ENCODE measurements around the gene LRRC4C. TPM values are rescaled to one million over a fixed set of nuclear protein-coding genes. Genes with fewer than 3 reads are reported as not detected.
"Not testable (repeated sequence)": the region's sequence is repeated elsewhere in the genome, so short reads cannot be mapped to it uniquely, and the experiment has no call there.

Gene LRRC4C
- total RNA-seq, 1 donor from 2014 or later: 1.2 TPM

GRCh38 chr11:41020259-41020658 lies 439.2 kb downstream of the LRRC4C start:
- no peak for DNase-seq (ENCODE audit: low spot score)

- not testable (repeated sequence) for DNase-seq (ENCODE audit: low spot score)
Observed at GRCh38 chr11:41019666-41020065, 439.8 kb downstream of the LRRC4C start.

- no peak for DNase-seq (ENCODE audit: low spot score)
Observed at GRCh38 chr11:41018224-41018623, 441.2 kb downstream of the LRRC4C start.

DNA sequence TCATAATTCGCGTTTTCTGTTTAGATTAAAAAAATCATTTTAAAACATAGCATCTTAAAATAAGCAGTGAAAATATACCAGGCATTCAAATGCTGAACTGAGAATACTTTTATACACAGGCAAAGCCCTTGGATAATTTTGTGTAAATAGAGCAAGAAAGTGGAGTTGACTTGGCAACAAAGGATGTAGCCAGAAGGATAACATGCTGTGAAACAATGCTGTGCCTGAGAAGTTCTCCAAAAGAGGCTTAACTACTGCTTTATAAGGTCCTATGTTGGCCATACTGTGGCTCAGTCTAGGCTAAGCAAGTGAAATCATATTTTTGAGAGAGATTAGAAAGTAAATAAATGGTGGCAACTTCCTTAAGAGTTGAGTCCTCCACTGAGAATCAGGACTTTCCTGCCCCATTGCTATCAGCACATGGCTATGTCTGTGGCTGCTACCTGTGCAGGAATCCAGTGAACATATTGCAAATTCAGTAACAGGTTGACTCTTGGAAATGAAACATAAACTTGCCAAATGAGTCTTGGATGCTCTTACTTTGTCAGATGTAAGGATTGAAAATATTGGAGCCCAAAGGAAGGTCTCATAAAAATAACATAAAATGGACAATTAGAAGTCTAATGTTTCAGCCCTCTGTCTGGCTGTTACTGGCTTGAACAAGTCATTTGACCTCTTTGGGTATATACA lies 448.9 kb downstream of the LRRC4C start:
- DNase-seq (ENCODE audit: low spot score): no peak

DNA sequence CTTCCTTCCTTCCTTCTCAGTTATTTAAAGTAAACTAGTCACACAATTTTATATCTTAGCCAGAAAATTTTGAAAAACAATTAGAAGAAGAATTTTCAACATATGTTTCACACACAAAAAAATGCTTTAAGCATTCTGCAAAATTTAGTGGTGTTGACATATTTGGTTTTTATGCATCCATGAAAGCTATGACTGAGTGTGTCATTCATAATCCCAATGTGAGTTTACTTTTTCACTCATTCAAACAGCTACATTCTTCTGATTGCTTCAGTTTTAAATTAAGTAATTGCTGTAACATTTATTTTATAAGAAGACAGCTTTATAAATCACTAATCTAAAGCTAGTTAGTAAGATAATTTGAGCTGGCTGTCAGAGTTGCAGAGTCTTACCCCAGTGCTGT lies 453.5 kb downstream of the LRRC4C start:
- no peak for DNase-seq (ENCODE audit: low spot score)

- peak; percentile 11 for DNase-seq (ENCODE audit: low spot score)
Observed at GRCh38 chr11:41003339-41004282, 455.8 kb downstream of the LRRC4C start.

GRCh38 chr11:40998920-40999319 lies 460.5 kb downstream of the LRRC4C start:
- DNase-seq (ENCODE audit: low spot score): no peak

- peak; percentile 12 for DNase-seq (ENCODE audit: low spot score)
Observed at GRCh38 chr11:40987776-40988435, 471.5 kb downstream of the LRRC4C start.

DNA sequence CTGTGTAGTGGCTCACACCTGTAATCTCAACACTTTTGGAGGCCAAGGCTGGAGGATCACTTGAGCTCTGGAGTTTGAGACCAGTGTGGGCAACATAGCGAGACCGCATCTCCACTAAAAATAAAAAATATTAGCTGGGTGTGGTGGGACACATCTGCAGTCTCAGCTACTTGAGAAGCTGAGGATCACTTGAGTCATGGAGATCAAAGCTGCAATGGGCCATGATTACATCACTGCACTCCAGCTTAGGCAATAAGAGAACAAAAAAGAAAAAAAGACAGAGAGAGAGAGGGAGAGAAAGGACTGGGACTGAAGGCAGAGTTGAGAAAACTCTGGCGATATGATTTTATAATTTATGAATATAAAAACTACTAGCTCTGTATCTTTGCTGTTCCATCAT lies 473.1 kb downstream of the LRRC4C start:
- DNase-seq (ENCODE audit: low spot score): no peak

DNA sequence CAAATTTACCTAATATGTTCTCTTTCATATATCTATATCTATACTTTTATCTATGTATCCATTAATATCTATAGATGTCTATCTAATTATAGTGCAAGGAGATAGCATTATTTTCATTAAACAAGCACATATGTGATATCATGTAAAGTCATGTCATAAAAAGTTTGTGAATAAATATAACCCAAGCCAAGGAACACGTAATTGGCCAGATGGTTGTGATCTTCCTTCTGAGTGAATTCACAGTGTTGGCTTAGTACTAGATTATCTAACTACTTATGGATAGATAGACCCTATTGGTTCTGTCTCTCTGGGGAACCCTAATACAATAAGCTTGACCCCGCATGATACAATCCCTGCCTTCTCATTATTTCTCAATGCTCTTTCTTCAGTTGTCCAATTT lies 484.4 kb downstream of the LRRC4C start:
- no peak for DNase-seq (ENCODE audit: low spot score)

DNA sequence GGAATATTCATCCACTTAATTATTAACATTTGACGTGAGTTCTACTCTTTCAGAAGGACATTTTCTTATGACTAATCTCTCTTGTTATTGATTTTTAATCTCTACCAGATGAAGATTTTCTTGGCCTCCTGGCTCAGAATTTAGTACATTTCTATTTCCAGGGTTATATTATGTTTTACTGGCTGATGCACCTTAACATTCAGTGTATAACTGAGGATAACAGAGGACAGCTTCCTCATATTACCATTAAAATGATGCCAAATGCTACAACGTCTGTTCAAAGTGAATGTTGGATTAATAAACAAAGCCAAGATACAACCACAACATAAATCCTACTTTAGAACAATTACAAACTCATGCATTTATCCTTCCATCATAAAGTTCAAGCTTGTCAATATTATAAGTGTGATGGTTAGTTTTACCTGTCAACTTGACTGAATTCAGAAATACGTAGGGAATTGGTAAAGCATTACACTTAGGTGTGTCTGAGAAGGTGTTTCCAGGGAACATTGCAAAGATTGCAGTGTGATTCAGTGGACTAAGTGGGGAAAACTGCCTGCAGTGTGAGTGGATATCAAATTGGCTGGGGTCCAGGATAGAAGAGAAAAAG lies 485.2 kb downstream of the LRRC4C start:
- no peak for DNase-seq (ENCODE audit: low spot score)

DNA sequence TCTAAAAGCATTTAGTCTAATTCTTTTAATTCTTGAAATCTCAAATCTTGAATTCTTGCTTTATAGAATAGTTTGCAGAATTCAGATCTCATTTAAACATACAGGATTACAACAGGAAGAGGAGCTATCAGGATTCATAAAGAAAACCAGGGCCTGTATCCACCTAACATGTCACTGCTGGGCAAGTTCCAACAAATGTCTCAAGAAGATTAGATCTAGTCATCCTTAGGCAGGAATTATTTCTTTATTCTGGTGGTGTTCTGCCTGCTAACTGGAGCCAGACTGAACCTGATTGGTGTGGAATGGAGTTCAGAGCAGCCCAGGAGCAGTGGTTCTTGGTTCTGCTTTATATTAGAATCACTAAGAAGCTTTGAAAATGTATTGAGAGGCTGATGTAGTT lies 500.7 kb downstream of the LRRC4C start:
- DNase-seq (ENCODE audit: low spot score): peak; percentile 40

GRCh38 chr11:40952479-40952878 lies 507.0 kb downstream of the LRRC4C start:
- no peak for DNase-seq (ENCODE audit: low spot score)

GRCh38 chr11:40938002-40938401 lies 521.5 kb downstream of the LRRC4C start:
- DNase-seq (ENCODE audit: low spot score): no peak

GRCh38 chr11:40924915-40925314 lies 534.5 kb downstream of the LRRC4C start:
- peak; percentile 0 for DNase-seq (ENCODE audit: low spot score)

DNA sequence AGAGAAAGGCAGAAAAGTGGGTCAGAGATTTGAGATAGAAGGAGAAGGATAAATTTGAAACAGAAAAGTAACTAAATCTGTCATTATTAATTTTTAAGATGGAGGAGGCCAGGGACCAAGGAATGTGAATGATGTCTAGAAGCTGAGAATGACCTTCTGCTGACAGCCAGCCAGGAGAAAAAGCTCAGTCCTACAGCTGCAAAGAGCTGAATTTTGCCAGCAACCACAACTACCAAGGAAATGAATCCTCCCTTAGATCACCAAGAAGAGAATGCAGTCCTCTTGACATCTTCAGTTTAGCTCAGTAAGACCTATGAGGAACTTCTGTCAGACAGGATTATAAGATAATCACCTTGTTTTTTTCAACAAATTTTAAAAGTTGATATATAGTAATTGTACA lies 538.2 kb downstream of the LRRC4C start:
- no peak for DNase-seq (ENCODE audit: low spot score)

DNA sequence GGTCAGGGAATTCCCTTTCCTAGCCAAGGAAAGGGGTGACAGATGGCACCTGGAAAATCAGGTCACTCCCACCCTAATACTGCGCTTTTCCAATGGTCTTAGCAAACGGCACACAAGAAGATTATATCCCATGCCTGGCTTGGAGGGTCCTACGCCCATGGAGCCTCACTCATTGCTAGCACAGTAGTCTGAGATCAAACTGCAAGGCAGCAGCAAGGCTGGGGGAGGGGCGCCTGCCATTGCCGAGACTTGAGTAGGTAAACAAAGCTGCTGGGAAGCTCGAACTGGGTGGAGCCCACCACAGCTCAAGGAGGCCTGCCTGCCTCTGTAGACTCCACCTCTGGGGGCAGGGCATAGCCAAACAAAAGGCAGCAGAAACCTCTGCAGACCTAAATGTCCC lies 548.7 kb downstream of the LRRC4C start:
- not testable (repeated sequence) for DNase-seq (ENCODE audit: low spot score)

GRCh38 chr11:40894501-40894900 lies 565.0 kb downstream of the LRRC4C start:
- no peak for DNase-seq (ENCODE audit: low spot score)

DNA sequence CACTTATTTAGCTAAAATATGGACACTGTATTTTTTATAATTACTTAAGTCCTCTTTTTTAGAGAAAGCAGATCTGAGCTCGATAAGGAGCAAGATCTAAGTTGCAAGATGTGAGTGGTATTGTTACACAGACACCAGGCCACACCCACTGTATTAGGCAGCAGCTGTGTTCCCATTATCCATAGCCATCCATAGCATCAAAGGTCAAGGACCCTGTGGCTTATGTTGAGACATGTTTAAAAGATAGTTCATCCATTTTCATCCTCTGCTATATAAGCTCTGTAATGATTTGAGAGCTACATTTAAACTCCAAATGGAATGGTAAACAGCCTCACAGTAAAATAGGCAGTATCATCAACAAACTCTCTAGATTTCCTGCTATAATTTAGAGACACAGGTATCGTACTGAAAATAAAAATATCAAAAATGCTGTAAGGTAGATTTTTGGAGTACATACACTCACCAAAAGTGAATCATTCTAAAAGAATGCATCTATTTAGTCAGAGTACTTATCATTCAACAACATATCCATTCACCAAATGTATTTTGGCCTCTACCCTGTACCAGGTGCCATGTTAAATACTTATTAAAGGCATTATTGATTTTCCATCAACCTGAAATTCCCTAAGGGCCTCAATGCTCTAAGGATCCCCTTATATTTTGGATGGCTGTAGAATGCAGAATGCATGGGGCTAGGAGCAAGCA lies 574.0 kb downstream of the LRRC4C start:
- DNase-seq (ENCODE audit: low spot score): no peak

DNA sequence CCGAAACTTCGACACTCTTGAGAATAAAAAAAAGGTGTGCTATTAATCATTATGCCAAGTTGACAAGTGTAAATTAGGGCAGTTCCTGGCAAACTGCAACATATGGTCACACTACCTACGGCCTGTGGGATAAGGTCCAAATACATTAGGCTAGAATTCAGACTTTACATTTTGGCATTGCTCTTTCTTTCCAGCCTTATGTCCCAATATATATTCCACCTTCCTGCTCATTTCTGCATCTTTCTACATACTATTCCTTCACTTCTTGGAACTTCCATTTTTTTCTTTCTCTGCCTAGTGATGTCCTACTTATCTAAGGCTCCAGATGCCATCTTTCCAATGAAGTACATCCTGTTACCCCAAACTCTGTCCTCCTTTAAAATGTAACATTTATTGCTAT lies 577.2 kb downstream of the LRRC4C start:
- DNase-seq (ENCODE audit: low spot score): no peak

DNA sequence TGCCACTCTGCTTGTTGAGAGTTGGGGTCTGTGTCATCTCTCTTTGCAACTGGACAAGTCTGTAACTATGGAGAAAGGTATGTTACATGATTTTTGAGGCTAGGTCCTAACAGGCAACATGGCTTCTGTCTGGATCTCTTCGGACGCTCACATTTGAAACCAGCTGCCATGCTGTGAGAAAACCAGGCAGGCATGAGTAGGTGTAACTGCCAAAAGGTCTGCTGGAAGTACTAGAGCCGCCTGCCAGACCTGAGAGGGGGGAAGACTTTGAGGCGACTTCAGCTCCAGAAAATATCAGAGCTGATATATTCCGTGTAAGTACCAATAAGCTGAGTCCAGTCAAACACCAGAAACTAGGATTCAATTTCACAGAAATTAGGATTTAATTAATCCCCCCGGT lies 579.5 kb downstream of the LRRC4C start:
- no peak for DNase-seq (ENCODE audit: low spot score)

Measured in umbilical cord (tissue), 2 donors.